ENCODE data around the gene B9D2.

DNA sequence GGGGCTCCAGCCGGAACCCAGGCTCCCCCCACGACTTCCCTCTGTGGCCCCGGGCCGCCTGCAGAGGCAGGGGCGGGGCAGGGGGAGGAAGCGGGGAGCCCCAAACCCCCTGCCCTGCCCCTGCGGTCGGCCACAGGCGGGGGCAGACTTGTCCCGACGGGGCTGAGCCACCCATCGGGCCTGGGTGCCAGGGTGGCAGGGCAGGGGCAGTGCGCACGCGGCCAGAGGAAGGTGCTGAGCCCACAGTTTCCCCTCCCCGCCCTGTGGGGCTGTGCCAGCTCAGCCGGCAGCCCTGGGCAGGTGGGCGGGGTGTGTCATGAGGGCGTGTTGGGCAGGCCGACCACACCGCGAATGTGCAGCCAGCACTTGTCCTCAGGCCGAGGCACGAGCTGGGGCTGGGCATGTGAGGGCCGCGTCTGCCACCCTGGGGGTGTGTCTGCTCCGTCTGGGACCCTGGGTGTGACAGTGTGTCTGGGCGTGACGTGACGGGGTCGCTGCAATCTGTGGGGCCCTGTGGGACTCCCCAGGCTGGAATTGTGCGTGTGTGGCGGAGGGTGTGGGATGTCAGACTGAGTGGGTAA, 36.3 kb downstream of the B9D2 start:
- TF ChIP-seq, protein P1, sequence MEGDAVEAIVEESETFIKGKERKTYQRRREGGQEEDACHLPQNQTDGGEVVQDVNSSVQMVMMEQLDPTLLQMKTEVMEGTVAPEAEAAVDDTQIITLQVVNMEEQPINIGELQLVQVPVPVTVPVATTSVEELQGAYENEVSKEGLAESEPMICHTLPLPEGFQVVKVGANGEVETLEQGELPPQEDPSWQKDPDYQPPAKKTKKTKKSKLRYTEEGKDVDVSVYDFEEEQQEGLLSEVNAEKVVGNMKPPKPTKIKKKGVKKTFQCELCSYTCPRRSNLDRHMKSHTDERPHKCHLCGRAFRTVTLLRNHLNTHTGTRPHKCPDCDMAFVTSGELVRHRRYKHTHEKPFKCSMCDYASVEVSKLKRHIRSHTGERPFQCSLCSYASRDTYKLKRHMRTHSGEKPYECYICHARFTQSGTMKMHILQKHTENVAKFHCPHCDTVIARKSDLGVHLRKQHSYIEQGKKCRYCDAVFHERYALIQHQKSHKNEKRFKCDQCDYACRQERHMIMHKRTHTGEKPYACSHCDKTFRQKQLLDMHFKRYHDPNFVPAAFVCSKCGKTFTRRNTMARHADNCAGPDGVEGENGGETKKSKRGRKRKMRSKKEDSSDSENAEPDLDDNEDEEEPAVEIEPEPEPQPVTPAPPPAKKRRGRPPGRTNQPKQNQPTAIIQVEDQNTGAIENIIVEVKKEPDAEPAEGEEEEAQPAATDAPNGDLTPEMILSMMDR (IDR thresholded peaks at IDR 0.05; ENCODE audit: poor library complexity, severe bottlenecking), result no peak
- TF ChIP-seq MXI1 (conservative IDR thresholded peaks at IDR 0.05; ENCODE audit: poor library complexity, severe bottlenecking) (no peak), EZH2 (IDR thresholded peaks at IDR 0.05; ENCODE audit: borderline replicate concordance, insufficient read depth, low read length, poor library complexity, severe bottlenecking) (no peak), EP300 (conservative IDR thresholded peaks at IDR 0.05; ENCODE audit: poor library complexity, severe bottlenecking) (no peak), POLR2AphosphoS5 (IDR thresholded peaks at IDR 0.05) (no peak), TAF1 (IDR thresholded peaks at IDR 0.05; ENCODE audit: low read depth) (no peak)
- TF ChIP-seq, protein P2, sequence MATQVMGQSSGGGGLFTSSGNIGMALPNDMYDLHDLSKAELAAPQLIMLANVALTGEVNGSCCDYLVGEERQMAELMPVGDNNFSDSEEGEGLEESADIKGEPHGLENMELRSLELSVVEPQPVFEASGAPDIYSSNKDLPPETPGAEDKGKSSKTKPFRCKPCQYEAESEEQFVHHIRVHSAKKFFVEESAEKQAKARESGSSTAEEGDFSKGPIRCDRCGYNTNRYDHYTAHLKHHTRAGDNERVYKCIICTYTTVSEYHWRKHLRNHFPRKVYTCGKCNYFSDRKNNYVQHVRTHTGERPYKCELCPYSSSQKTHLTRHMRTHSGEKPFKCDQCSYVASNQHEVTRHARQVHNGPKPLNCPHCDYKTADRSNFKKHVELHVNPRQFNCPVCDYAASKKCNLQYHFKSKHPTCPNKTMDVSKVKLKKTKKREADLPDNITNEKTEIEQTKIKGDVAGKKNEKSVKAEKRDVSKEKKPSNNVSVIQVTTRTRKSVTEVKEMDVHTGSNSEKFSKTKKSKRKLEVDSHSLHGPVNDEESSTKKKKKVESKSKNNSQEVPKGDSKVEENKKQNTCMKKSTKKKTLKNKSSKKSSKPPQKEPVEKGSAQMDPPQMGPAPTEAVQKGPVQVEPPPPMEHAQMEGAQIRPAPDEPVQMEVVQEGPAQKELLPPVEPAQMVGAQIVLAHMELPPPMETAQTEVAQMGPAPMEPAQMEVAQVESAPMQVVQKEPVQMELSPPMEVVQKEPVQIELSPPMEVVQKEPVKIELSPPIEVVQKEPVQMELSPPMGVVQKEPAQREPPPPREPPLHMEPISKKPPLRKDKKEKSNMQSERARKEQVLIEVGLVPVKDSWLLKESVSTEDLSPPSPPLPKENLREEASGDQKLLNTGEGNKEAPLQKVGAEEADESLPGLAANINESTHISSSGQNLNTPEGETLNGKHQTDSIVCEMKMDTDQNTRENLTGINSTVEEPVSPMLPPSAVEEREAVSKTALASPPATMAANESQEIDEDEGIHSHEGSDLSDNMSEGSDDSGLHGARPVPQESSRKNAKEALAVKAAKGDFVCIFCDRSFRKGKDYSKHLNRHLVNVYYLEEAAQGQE (IDR thresholded peaks at IDR 0.05; ENCODE audit: borderline replicate concordance), result no peak
